Aorta (tissue), 5 donors: ENCODE measurements around the gene KRT79. TPM values are rescaled to one million over a fixed set of nuclear protein-coding genes. Genes with fewer than 3 reads are reported as not detected.

Source experiments
- ATAC-seq: fragments of 200-7000 bp; cut with Tn5 transposase; one replicate; pipeline ENCODE4 v1.9.1; 2022; ENCODE audit warnings: moderate library complexity; ENCODE audit not compliant: low FRiP score
- DNase-seq, 2 donors: peaks; one replicate each; pipeline ENCODE4 v3.0.0-alpha.2; 2020
- H3K27ac ChIP-seq, 2 donors: one replicate each; pipeline ENCODE4 v1.5.1; 2013; ENCODE audit warnings: low read length in 2 of 2, mild to moderate bottlenecking in 2 of 2, moderate library complexity in 2 of 2, control low read depth in 1 of 2, inconsistent platforms in 1 of 2, low read depth in 1 of 2
- H3K27me3 ChIP-seq, 2 donors: one replicate each; pipeline ENCODE4 v1.6.1; 2013; ENCODE audit warnings: control low read depth in 1 of 2, low read length in 1 of 2, mild to moderate bottlenecking in 1 of 2, moderate library complexity in 1 of 2; ENCODE audit not compliant: insufficient read depth in 2 of 2, control insufficient read depth in 1 of 2
- H3K36me3 ChIP-seq, 2 donors: one replicate each; pipeline ENCODE4 v1.6.1; 2013; ENCODE audit warnings: control low read depth in 1 of 2, low read length in 1 of 2, mild to moderate bottlenecking in 1 of 2; ENCODE audit not compliant: insufficient read depth in 2 of 2, control insufficient read depth in 1 of 2
- H3K4me1 ChIP-seq, 2 donors: one replicate each; pipeline ENCODE4 v1.6.1; 2013; ENCODE audit warnings: low read length in 2 of 2, control low read depth in 1 of 2, mild to moderate bottlenecking in 1 of 2, moderate library complexity in 1 of 2; ENCODE audit not compliant: insufficient read depth in 2 of 2, control insufficient read depth in 1 of 2
- H3K4me3 ChIP-seq, 2 donors: one replicate each; pipeline ENCODE4 v1.5.1; 2013; ENCODE audit warnings: low read length in 2 of 2, control low read depth in 1 of 2, mild to moderate bottlenecking in 1 of 2
- H3K9me3 ChIP-seq: one replicate; pipeline ENCODE4 v1.6.1; 2013; ENCODE audit warnings: mild to moderate bottlenecking, low read length; ENCODE audit not compliant: control insufficient read depth
- WGBS, 2 donors: extraction: QIAGEN DNeasy Blood & Tissue Kit; methylation state at CpG; one replicate each; pipeline ENCODE4 v1.1.7; 2013; 5-methylcytosine and 5-hydroxymethylcytosine counted together
- intact Hi-C, 2 donors: fragments of 100-400 bp; cut with DNase I; formaldehyde crosslinking; loops; one replicate each; pipeline versions ENCODE4 v1.14.2 to v1.15.0; 2022
- polyA plus RNA-seq, 2 donors: library from polyadenylated mRNA; stranded (reverse); fragments of 200-250 nt; gene quantifications; one replicate each; pipeline ENCODE4 v1.2.3, GENCODE V29; 2013
- total RNA-seq, 2 donors: library from RNA; stranded (reverse); fragmentation: NEBNext Ultra II Directional; extraction: Animal tissue kit (Norgen Biotek cat#: 25700); gene quantifications; one replicate each; pipeline ENCODE4 v1.2.1, GENCODE V29; 2021
- donor health status: healthy with polysubstance abuse.
- donor health status: Bipolar disorder and iron deficiency.
- donor health status: DM: no; HTN: no; CAD: no.
- donor health status: DM: no; HTN: no; CAD: no.
- donor health status: DM: yes; HTN: yes; CAD: no.

The KRT79 gene
- total and polyA plus RNA-seq, 4 donors, result not detected

DNA sequence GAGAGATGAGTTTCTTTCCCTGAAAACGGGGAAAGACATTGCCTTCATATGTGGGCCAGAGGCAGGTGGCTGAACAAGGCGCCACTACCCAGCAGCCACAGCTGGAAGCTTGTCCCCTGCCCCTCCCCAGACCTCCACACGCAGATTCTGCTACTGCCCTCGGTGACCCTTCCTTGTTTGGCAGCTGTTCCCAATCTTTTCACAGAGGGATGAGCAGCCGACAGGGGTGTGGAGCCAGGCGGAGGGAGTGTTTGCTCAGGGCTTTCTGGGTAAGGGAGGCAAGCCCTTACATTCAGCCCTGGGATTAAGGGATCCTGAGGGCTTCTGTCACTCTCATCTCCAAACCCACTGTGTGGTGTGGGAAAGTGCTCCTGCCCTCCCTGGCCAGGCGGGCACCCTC lies 15.7 kb downstream of the KRT79 start:
- no peaks in the 10 kb centered on the region for H3K27me3 ChIP-seq
- H3K4me1 ChIP-seq, result no peaks in the 10 kb centered on the region
- no peaks in the 10 kb centered on the region for H3K9me3 ChIP-seq
- WGBS, 2 donors, result 70 to 84% methylated on average over 7 of the region's 7 CpGs
- ATAC-seq, result no peak
- no peak overlapping the region for H3K4me3 ChIP-seq
- H3K27ac ChIP-seq, result no peak overlapping the region
- H3K36me3 ChIP-seq, result no peaks in the 10 kb centered on the region
- DNase-seq, result peak in 1 of 2 donors; percentile 9
- intact Hi-C loops, result no loop called here

DNA sequence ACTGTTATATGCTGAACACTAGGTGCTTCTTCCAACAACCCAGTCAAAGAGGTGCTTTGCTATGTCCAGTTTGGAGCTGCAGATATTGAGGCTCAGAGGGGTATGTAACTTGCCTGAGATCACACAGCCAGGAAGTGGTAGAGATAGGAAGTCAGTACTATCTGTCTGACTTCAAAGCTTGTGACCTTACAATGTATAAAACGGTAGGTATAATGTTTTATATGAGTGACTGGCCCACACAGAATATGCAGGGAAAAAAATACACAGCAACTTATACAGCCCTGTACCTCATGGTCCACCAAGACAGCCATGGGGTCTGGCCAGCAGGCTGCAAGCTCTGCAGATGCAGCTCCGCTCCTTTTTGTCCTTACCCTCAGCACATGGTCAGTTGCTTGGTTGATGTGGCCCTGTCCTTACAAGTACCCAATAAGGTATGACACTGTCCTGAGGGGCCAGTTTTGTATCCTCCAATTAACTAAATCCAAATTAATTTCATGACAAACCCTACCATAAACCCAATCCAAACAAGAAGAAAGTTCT lies 16.3 kb downstream of the KRT79 start:
- H3K9me3 ChIP-seq, result no peaks in the 10 kb centered on the region
- WGBS, 2 donors, result 85% methylated on average over 2 of the region's 2 CpGs
- H3K36me3 ChIP-seq, result no peaks in the 10 kb centered on the region
- no peaks in the 10 kb centered on the region for H3K4me1 ChIP-seq
- ATAC-seq (no peak), DNase-seq (no peak)
- H3K27ac ChIP-seq, result no peak overlapping the region
- H3K27me3 ChIP-seq, result no peaks in the 10 kb centered on the region
- no peak overlapping the region for H3K4me3 ChIP-seq
- intact Hi-C loops, result no loop called here

DNA sequence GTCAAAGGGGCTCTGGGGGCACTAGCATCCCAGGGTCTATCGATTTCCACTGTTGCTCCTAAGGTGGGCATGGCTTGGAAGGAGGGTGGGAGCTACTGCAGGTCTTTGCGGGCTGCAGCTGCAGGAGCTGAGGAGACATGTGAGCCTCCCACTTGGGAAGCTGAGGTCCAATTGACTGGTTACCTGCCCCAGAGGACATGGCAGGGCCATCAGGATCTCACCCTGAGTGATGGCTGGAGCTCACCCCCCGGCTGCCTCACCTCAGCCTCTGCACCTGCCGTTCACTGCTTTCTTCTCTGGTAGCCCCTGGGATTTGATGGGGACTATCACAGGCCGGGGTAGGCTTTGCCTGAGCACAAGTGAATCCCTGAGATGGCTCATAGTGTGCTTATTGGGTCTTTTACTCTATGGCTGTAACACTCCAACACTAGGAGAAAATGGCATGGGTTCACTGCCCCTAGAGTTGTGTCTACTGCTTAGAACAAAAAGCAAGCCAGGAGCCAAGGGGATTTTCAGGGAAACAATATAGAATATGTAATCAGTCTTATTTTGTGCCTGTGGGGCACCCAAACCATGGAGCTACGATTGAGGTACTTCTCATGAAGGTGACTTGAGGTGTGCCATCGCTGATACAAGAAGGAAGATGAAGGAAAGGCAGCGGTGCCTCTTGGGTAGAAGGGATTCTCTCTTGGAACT lies 17.0 kb downstream of the KRT79 start:
- intact Hi-C loops, result no loop called here
- no peaks in the 10 kb centered on the region for H3K27me3 ChIP-seq
- H3K27ac ChIP-seq, result no peak overlapping the region
- no peak for ATAC-seq
- H3K4me3 ChIP-seq, result no peak overlapping the region
- 94 to 98% methylated on average over 8 of the region's 8 CpGs for WGBS, 2 donors
- H3K4me1 ChIP-seq, result no peaks in the 10 kb centered on the region
- no peaks in the 10 kb centered on the region for H3K36me3 ChIP-seq
- H3K9me3 ChIP-seq, result no peaks in the 10 kb centered on the region
- DNase-seq, result no peak

DNA sequence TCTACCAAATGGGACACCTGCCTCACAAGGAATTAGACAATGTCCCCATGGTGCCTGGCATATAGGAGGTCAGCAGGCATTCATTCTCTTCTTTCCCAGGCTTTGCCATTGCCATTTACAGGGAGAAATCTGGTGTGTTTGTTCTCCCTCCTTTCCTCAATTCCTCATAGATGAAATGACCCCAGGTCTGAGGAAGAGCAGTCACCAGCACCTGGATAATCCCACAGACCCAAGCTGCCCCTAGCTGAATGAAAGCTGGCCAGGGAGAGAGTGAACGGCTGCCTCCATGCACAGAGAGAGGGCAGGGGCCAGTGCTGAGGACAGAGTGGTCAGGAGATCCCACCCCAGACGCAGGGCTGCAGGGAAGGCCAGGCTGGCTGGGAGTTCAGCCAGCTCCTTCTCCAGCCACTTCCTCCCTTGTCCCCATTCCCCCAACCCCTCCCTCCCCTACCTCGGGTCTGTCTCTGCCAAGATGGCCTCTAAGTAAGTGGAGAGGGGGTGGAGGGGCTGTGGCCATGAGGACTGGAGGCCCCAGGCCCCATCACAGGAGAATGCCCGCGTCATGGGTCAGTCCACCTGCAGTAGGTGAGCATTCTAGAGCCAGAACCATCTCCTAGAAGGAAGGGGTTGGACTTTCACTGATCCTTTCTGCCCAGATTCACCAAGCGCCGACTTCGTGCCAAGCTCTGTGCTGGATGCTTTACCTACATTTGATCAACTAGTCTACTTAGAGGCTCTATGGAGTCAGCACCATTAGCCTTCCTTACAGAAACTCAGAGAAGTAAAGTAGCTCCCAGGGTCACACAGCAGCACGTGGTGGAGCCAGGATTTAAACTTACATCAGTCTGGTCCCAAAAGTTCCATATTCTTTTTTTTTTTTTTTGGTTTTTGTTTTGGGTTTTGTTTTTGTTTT lies 18.2 kb downstream of the KRT79 start:
- WGBS, 2 donors, result 71 to 72% methylated on average over 9 of the region's 9 CpGs
- H3K4me3 ChIP-seq, result no peak overlapping the region
- no peaks in the 10 kb centered on the region for H3K9me3 ChIP-seq
- no peaks in the 10 kb centered on the region for H3K36me3 ChIP-seq
- no peak overlapping the region for H3K27ac ChIP-seq
- H3K4me1 ChIP-seq, result no peaks in the 10 kb centered on the region
- intact Hi-C loops, result no loop called here
- ATAC-seq (no peak), DNase-seq (no peak)
- H3K27me3 ChIP-seq, result no peaks in the 10 kb centered on the region

DNA sequence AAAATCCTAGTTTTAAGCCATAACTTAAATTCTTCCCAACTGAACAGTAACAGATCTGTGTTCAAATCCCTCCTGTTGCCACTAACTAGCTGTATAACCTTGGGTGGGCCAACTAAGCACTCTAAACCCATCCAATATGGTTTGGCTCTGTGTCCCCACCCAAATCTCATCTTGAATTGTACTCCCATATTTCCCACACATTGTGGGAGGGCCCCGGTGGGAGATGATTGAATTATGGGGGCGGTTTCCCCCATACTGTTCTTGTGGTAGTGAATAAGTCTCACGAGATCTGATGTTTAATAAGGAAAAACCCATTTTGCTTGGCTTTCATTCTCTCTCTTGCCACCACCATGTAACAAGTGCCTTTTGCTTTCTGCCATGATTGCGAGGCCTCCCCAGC lies 18.9 kb downstream of the KRT79 start:
- H3K4me1 ChIP-seq, result no peaks in the 10 kb centered on the region
- DNase-seq (no peak), ATAC-seq (no peak)

DNA sequence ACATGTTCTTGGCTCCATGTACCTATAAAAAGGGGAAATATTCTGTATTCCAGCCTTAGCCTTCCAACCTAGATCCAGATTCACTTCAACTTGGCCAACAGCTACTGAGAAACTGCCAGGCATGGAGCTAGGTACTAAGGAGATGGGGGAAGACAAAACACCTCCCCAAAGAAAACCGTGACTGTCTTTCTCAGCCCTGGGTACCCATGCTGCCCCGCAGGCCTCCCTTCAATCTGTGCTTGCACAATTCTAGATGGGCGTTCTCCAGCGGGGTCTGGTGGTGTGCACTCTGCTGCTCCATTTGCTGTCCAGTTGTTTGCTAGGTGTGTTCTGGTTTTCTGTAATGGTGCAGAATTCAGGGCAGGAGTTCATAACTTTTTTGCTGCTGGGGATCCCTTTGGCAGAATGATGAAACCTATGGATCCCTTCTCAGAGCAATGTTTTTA lies 19.4 kb downstream of the KRT79 start:
- no peak for ATAC-seq
- H3K4me1 ChIP-seq, result no peaks in the 10 kb centered on the region
- no peaks in the 10 kb centered on the region for H3K27me3 ChIP-seq
- H3K9me3 ChIP-seq, result no peaks in the 10 kb centered on the region
- no peak overlapping the region for H3K27ac ChIP-seq
- no peak overlapping the region for H3K4me3 ChIP-seq
- no peak for DNase-seq
- 67 to 72% methylated on average over 4 of the region's 4 CpGs for WGBS, 2 donors
- no peaks in the 10 kb centered on the region for H3K36me3 ChIP-seq
- intact Hi-C loops, result no loop called here

More for the DNA sequence above, 18.9 kb downstream of the KRT79 start:
- Histone ChIP-seq H3K27ac (no peak overlapping the region), H3K27me3 (no peaks in the 10 kb centered on the region), H3K36me3 (no peaks in the 10 kb centered on the region), H3K4me3 (no peak overlapping the region), H3K9me3 (no peaks in the 10 kb centered on the region)
- 93 to 95% methylated on average over 4 of the region's 4 CpGs for WGBS, 2 donors
- intact Hi-C loops, result no loop called here

DNA sequence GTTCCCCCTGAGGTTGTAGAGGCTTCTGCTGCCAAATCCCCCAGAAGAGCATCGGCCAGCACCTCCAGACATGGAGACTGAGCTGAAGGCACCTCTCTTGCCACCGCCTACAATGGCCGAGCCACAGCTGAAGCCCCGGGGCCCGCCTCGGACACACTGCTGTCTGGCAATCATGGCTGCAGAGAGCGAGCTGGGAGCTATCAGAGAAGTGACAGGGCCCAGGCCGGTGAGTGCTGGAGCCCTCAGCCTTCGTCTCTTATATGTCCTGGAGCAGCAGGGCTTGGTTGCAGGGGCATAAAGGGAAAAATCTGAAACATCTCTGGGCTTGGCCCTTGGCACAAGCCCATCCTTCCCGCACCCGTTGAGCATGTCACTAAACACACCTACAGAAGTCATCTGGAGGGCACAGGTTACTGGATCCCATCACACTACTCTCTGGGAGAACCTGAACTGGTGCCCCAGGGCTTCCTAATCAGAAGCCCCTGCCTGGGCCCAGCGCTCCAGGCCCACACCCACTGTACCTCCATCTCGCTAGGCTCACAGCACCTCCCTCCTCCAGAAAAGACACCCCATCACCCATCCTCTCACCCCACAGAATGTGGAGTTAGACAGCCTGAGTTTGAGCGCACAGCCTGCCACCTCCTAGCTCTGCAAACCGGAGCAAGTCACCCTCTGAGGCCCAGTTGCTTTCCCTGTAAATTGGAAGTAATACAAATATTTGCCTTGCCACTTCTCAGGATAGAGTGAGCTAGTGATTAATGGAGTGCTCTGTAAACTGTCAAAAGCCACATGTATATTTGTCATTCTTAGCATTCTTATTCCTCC lies 20.0 kb downstream of the KRT79 start, which contains the start of gene KRT4:
TSS of gene KRT4 (minus strand) at position 232 of the 825 bp plus-strand sequence. CDS start at position 174, 58 bp downstream.
- Histone ChIP-seq H3K27ac (no peak within 1 kb of the TSS), H3K4me3 (no peak within 1 kb of the TSS), H3K4me1 (no peaks in the 10 kb centered on the region), H3K9me3 (no peaks in the 10 kb centered on the region), H3K27me3 (no peaks in the 10 kb centered on the region), H3K36me3 (no peaks in the 10 kb centered on the region)
- intact Hi-C loops, result no loop called here
- WGBS, 2 donors, result 69 to 70% methylated on average over 15 of the region's 15 CpGs
- ATAC-seq (no peak), DNase-seq (no peak)

DNA sequence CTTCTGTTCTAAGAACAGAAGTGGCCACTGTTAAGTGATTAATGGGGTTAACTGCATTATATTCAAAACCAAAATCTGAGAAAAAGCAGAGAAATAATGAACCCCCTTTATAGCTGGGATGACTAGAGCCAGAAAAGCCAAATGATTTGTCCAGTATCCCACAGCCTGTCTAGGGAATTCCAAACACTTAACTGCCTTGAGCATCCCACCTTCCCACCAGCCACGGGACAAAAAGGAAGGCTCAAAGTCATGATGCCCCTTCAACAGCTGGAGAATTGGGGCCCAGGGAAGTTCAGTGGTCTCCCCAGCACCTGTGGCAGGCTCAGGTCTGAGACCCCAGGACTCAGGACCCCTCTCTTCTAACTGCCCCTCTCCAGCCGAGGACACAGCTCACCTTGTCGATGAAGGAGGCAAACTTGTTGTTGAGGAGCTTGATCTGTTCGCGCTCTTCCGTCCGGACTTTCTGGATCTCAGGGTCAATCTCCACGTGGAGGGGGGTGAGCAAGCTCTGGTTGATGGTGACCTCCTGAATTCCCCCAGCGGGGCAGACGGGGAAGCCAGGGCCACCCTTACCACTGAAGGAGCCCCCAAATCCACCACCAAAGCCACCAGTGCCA lies 20.8 kb downstream of the KRT79 start:
- Histone ChIP-seq H3K27ac (no peak overlapping the region), H3K9me3 (no peaks in the 10 kb centered on the region), H3K4me1 (no peaks in the 10 kb centered on the region), H3K4me3 (no peak overlapping the region), H3K27me3 (no peaks in the 10 kb centered on the region), H3K36me3 (no peaks in the 10 kb centered on the region)
- ATAC-seq (no peak), DNase-seq (no peak)
- WGBS, 2 donors, result 93 to 94% methylated on average over 9 to 10 of the region's 10 CpGs
- intact Hi-C loops, result no loop called here
